SK-N-MC (cell line): ENCODE data around the gene SARM1.

Experiments
- DNase-seq: peaks from one replicate; pipeline ENCODE4 v3.0.0-alpha.2; 2011; ENCODE audit warnings: low read depth, low spot score
- H3K27ac ChIP-seq: fragments of 200-600 bp; sonication (generic); 2 replicates; pipeline ENCODE4 v1.5.1; 2016; ENCODE audit warnings: mixed run types
- H3K36me3 ChIP-seq: fragments of 200-600 bp; sonication (generic); 2 replicates; pipeline ENCODE4 v1.6.1; 2017; ENCODE audit warnings: antibody characterized with exemption, low read length, mixed read lengths; ENCODE audit not compliant: insufficient read depth
- H3K4me3 ChIP-seq: fragments of 200-600 bp; sonication (generic); 2 replicates; pipeline ENCODE4 v1.5.1; 2016
- H3K9ac ChIP-seq: fragments of 200-600 bp; sonication (generic); 2 replicates; pipeline ENCODE4 v1.8.0; 2017; ENCODE audit warnings: mixed run types, mixed read lengths; ENCODE audit not compliant: insufficient read length
- H3K9me3 ChIP-seq: fragments of 200-600 bp; sonication (generic); 2 replicates; pipeline ENCODE4 v1.6.1; 2017; ENCODE audit warnings: low read depth, mild to moderate bottlenecking, antibody characterized with exemption, low read length, moderate library complexity, mixed read lengths
- EZH2 ChIP-seq: fragments of 200-600 bp; sonication (generic); IDR thresholded peaks from one replicate; pipeline ENCODE4 v1.6.1; 2017; ENCODE audit warnings: antibody characterized with exemption
- FOXP2 ChIP-seq: optimal IDR thresholded peaks from 2 replicates; pipeline ENCODE3; 2011; ENCODE audit warnings: mild to moderate bottlenecking, moderate library complexity; ENCODE audit not compliant: insufficient read depth; ENCODE audit errors: extremely low read length, control extremely low read depth
- POLR2AphosphoS5 ChIP-seq: IDR thresholded peaks from 2 replicates; pipeline ENCODE4 v1.6.1; 2012; ENCODE audit warnings: mild to moderate bottlenecking, low read depth, low read length, borderline replicate concordance

SARM1 gene

GRCh38 chr17:28368915-28369683, 2.4 kb upstream of the SARM1 start:
- Histone ChIP-seq H3K27ac (no peak overlapping the region), H3K36me3 (no peaks in the 10 kb centered on the region), H3K9ac (no peak overlapping the region), H3K4me3 (no peak overlapping the region), H3K9me3 (no peaks in the 10 kb centered on the region)
- no peak for DNase-seq
- TF ChIP-seq FOXP2: no peak

GRCh38 chr17:28369684-28370034, 1.8 kb upstream of the SARM1 start:
- Histone ChIP-seq H3K9me3 (no peaks in the 10 kb centered on the region), H3K4me3 (no peak overlapping the region), H3K27ac (no peak overlapping the region), H3K9ac (no peak overlapping the region), H3K36me3 (no peaks in the 10 kb centered on the region)
- TF ChIP-seq POLR2AphosphoS5 (no peak), FOXP2 (no peak), EZH2 (no peak)
- DNase-seq: no peak

GRCh38 chr17:28370035-28370743, 1.3 kb upstream of the SARM1 start, which contains the start of gene VTN:
TSS of gene VTN (minus strand) at chr17:28370307. CDS start at chr17:28370203, 104 bp downstream.
- no peak for TF ChIP-seq EZH2
- TF ChIP-seq POLR2AphosphoS5: no peak
- no peak for TF ChIP-seq FOXP2
- Histone ChIP-seq H3K4me3 (peak within 1 kb of the TSS; percentile 74), H3K9me3 (no peaks in the 10 kb centered on the region), H3K27ac (no peak within 1 kb of the TSS), H3K36me3 (no peaks in the 10 kb centered on the region), H3K9ac (no peak within 1 kb of the TSS)
- no peak for DNase-seq

GRCh38 chr17:28370744-28371103, 770 bp upstream of the SARM1 start:
- Histone ChIP-seq H3K36me3 (no peaks in the 10 kb centered on the region), H3K9me3 (no peaks in the 10 kb centered on the region), H3K27ac (no peak overlapping the region), H3K4me3 (peak overlapping the region; percentile 74), H3K9ac (no peak overlapping the region)
- DNase-seq: no peak
- TF ChIP-seq POLR2AphosphoS5: no peak
- TF ChIP-seq FOXP2: no peak
- no peak for TF ChIP-seq EZH2

- H3K9ac ChIP-seq: no peak overlapping the region
- TF ChIP-seq FOXP2 (no peak), EZH2 (no peak), POLR2AphosphoS5 (no peak)
- H3K9me3 ChIP-seq: no peaks in the 10 kb centered on the region
- peak overlapping the region; percentile 74 for H3K4me3 ChIP-seq
- DNase-seq: no peak
- H3K36me3 ChIP-seq: no peaks in the 10 kb centered on the region
- no peak overlapping the region for H3K27ac ChIP-seq
Measured at GRCh38 chr17:28372203-28372944, 880 bp downstream of the SARM1 start.

GRCh38 chr17:28372945-28373274, 1.4 kb downstream of the SARM1 start:
- Histone ChIP-seq H3K4me3 (no peak overlapping the region), H3K27ac (no peak overlapping the region), H3K36me3 (no peaks in the 10 kb centered on the region), H3K9me3 (no peaks in the 10 kb centered on the region), H3K9ac (no peak overlapping the region)
- DNase-seq: no peak
- TF ChIP-seq FOXP2 (no peak), EZH2 (no peak), POLR2AphosphoS5 (no peak)

GRCh38 chr17:28379814-28380801, 8.6 kb downstream of the SARM1 start:
- Histone ChIP-seq H3K4me3 (no peak overlapping the region), H3K9me3 (no peaks in the 10 kb centered on the region), H3K27ac (no peak overlapping the region), H3K36me3 (no peaks in the 10 kb centered on the region), H3K9ac (no peak overlapping the region)
- TF ChIP-seq POLR2AphosphoS5 (no peak), FOXP2 (no peak), EZH2 (no peak)
- DNase-seq: no peak

- Histone ChIP-seq H3K4me3 (no peak overlapping the region), H3K27ac (no peak overlapping the region), H3K9me3 (no peaks in the 10 kb centered on the region), H3K36me3 (no peaks in the 10 kb centered on the region), H3K9ac (no peak overlapping the region)
- no peak for TF ChIP-seq EZH2
- no peak for TF ChIP-seq FOXP2
- TF ChIP-seq POLR2AphosphoS5: no peak
- DNase-seq: no peak
Measured at GRCh38 chr17:28381141-28381825, 9.8 kb downstream of the SARM1 start.
